Measurements from ENCODE around the gene EFHB. TPM values are rescaled to one million over a fixed set of nuclear protein-coding genes. Genes with fewer than 3 reads are reported as not detected.
"Not testable (repeated sequence)": the region's sequence is repeated elsewhere in the genome, so short reads cannot be mapped to it uniquely, and the experiment has no call there.

Gene EFHB
- total RNA-seq, 1 experiment from 2014 or later = 1.4 TPM

GRCh38 chr3:19960696-19961095 is 26.7 kb upstream of the EFHB start:
- ChIA-PET CTCF (no interaction called here), POLR2A (no interaction called here)
- Mint-ChIP-seq H3K27me3 (ENCODE audit: insufficient read depth, unreplicated experiment) (no peaks in the 10 kb centered on the region), H3K4me1 (ENCODE audit: low read depth, unreplicated experiment) (no peaks in the 10 kb centered on the region), H3K4me3 (ENCODE audit: unreplicated experiment) (no peak overlapping the region), H3K9me3 (ENCODE audit: unreplicated experiment) (no peaks in the 10 kb centered on the region), H3K27ac (ENCODE audit: unreplicated experiment) (no peak overlapping the region), H3K36me3 (ENCODE audit: insufficient read depth, unreplicated experiment) (peaks cover 27% of the 10 kb centered on the region)
- no TSS peak for BruUV-seq (replicated peaks)
- no peak for TF ChIP-seq CTCF (IDR thresholded peaks at IDR 0.05; ENCODE audit: insufficient read depth in 1 of 2, low read depth in 1 of 2, low read length in 1 of 2, severe bottlenecking in 1 of 2, unreplicated experiment in 1 of 2)
- DNase-seq = no peak
- Histone ChIP-seq H3K4me1 (peaks cover 5% of the 10 kb centered on the region), H3K36me3 (ENCODE audit: control insufficient read depth, insufficient read depth, low read length) (peaks cover 2% of the 10 kb centered on the region; the same call in 1 of the 2 replicates), H3K27me3 (replicated peaks; ENCODE audit: control insufficient read depth, insufficient read depth, low read length) (no peaks in the 10 kb centered on the region), H3K9me3 (no peaks in the 10 kb centered on the region), H3K4me3 (ENCODE audit: low read depth, low read length) (no peak overlapping the region)
- intact Hi-C loops (cut with micrococcal nuclease; ENCODE audit: unreplicated experiment) = no loop called here

- POLR2A ChIA-PET = no interaction called here
- BruUV-seq (replicated peaks) = no TSS peak
Observed at GRCh38 chr3:19959505-19959904, 25.5 kb upstream of the EFHB start.

GRCh38 chr3:19957354-19957753 is 23.3 kb upstream of the EFHB start:
- peaks cover 50% of the 10 kb centered on the region for H3K36me3 Mint-ChIP-seq (ENCODE audit: insufficient read depth, unreplicated experiment)
- H3K4me1 Mint-ChIP-seq (ENCODE audit: low read depth, unreplicated experiment); H3K9me3 Mint-ChIP-seq (ENCODE audit: unreplicated experiment); H3K27me3 ChIP-seq (replicated peaks; ENCODE audit: control insufficient read depth, insufficient read depth, low read length); intact Hi-C loops (cut with micrococcal nuclease; ENCODE audit: unreplicated experiment); H3K36me3 ChIP-seq (ENCODE audit: control insufficient read depth, insufficient read depth, low read length); BruUV-seq (replicated peaks); H3K27me3 Mint-ChIP-seq (ENCODE audit: insufficient read depth, unreplicated experiment); CTCF ChIA-PET; H3K4me3 ChIP-seq (ENCODE audit: low read depth, low read length); H3K4me3 Mint-ChIP-seq (ENCODE audit: unreplicated experiment); H3K27ac Mint-ChIP-seq (ENCODE audit: unreplicated experiment); H3K4me1 ChIP-seq; H3K9me3 ChIP-seq: not testable (repeated sequence)
- POLR2A ChIA-PET = interaction anchor here (0.6 kb wide), 1 partner anchor 9 kb away, joined by 3 read pairs; no protein-coding TSS in a partner anchor
- DNase-seq = peak; percentile 52 to 76

More at GRCh38 chr3:19959505-19959904, 25.5 kb upstream of the EFHB start:
- TF ChIP-seq CTCF (IDR thresholded peaks at IDR 0.05; ENCODE audit: insufficient read depth in 1 of 2, low read depth in 1 of 2, low read length in 1 of 2, severe bottlenecking in 1 of 2, unreplicated experiment in 1 of 2) = no peak
- peaks cover 5% of the 10 kb centered on the region for H3K4me1 ChIP-seq
- H3K36me3 ChIP-seq (ENCODE audit: control insufficient read depth, insufficient read depth, low read length) = peaks cover 2% of the 10 kb centered on the region; the same call in 1 of the 2 replicates
- intact Hi-C loops (cut with micrococcal nuclease; ENCODE audit: unreplicated experiment) = no loop called here
- Mint-ChIP-seq H3K4me1 (ENCODE audit: low read depth, unreplicated experiment) (no peaks in the 10 kb centered on the region), H3K27ac (ENCODE audit: unreplicated experiment) (no peak overlapping the region), H3K9me3 (ENCODE audit: unreplicated experiment) (no peaks in the 10 kb centered on the region), H3K36me3 (ENCODE audit: insufficient read depth, unreplicated experiment) (peaks cover 39% of the 10 kb centered on the region), H3K4me3 (ENCODE audit: unreplicated experiment) (no peak overlapping the region), H3K27me3 (ENCODE audit: insufficient read depth, unreplicated experiment) (no peaks in the 10 kb centered on the region)
- no peak overlapping the region for H3K4me3 ChIP-seq (ENCODE audit: low read depth, low read length)
- CTCF ChIA-PET = no interaction called here
- no peaks in the 10 kb centered on the region for H3K9me3 ChIP-seq
- no peak for DNase-seq
- H3K27me3 ChIP-seq (replicated peaks; ENCODE audit: control insufficient read depth, insufficient read depth, low read length) = no peaks in the 10 kb centered on the region

- BruUV-seq (replicated peaks) = no TSS peak
- TF ChIP-seq CTCF (IDR thresholded peaks at IDR 0.05; ENCODE audit: insufficient read depth in 1 of 2, low read depth in 1 of 2, low read length in 1 of 2, severe bottlenecking in 1 of 2, unreplicated experiment in 1 of 2) = no peak
- Histone ChIP-seq H3K9me3 (no peaks in the 10 kb centered on the region), H3K27me3 (replicated peaks; ENCODE audit: control insufficient read depth, insufficient read depth, low read length) (no peaks in the 10 kb centered on the region), H3K36me3 (ENCODE audit: control insufficient read depth, insufficient read depth, low read length) (peaks cover 2% of the 10 kb centered on the region; the same call in 1 of the 2 replicates), H3K4me1 (peaks cover 5% of the 10 kb centered on the region), H3K4me3 (ENCODE audit: low read depth, low read length) (no peak overlapping the region)
- CTCF ChIA-PET = no interaction called here
- DNase-seq = no peak
- POLR2A ChIA-PET = no interaction called here
- Mint-ChIP-seq H3K4me3 (ENCODE audit: unreplicated experiment) (no peak overlapping the region), H3K27ac (ENCODE audit: unreplicated experiment) (no peak overlapping the region), H3K36me3 (ENCODE audit: insufficient read depth, unreplicated experiment) (peaks cover 48% of the 10 kb centered on the region), H3K27me3 (ENCODE audit: insufficient read depth, unreplicated experiment) (no peaks in the 10 kb centered on the region), H3K4me1 (ENCODE audit: low read depth, unreplicated experiment) (no peaks in the 10 kb centered on the region), H3K9me3 (ENCODE audit: unreplicated experiment) (no peaks in the 10 kb centered on the region)
- intact Hi-C loops (cut with micrococcal nuclease; ENCODE audit: unreplicated experiment) = no loop called here
Observed at GRCh38 chr3:19954676-19955075, 20.7 kb upstream of the EFHB start.
